T-helper 2 cell treated with Interferon-gamma antibody and Interleukin-4, amounts not matched to agents 5 μg/mL and 100 μg/mL, for 36 hours (primary cell): ENCODE results near the gene DMAC2L.

ENCODE experiments used
- DNase-seq: peaks from one replicate; pipeline ENCODE4 v3.0.0; 2021; ENCODE audit warnings: low spot score
- H3K27ac Mint-ChIP-seq: one replicate; pipeline ENCODE4 v1.8.0; 2021; ENCODE audit warnings: mild to moderate bottlenecking, mixed read lengths
- H3K27me3 Mint-ChIP-seq: one replicate; pipeline ENCODE4 v1.8.0; 2021; ENCODE audit warnings: low read depth, mixed read lengths
- H3K36me3 Mint-ChIP-seq: one replicate; pipeline ENCODE4 v1.8.0; 2021; ENCODE audit warnings: low read depth, mixed read lengths
- H3K4me1 Mint-ChIP-seq: one replicate; pipeline ENCODE4 v1.8.0; 2021; ENCODE audit warnings: low read depth, mixed read lengths
- H3K4me3 Mint-ChIP-seq: one replicate; pipeline ENCODE4 v1.8.0; 2022; ENCODE audit warnings: mild to moderate bottlenecking, moderate library complexity, mixed read lengths
- H3K9me3 Mint-ChIP-seq: one replicate; pipeline ENCODE4 v1.8.0; 2021; ENCODE audit warnings: mixed read lengths

DMAC2L gene

DNA sequence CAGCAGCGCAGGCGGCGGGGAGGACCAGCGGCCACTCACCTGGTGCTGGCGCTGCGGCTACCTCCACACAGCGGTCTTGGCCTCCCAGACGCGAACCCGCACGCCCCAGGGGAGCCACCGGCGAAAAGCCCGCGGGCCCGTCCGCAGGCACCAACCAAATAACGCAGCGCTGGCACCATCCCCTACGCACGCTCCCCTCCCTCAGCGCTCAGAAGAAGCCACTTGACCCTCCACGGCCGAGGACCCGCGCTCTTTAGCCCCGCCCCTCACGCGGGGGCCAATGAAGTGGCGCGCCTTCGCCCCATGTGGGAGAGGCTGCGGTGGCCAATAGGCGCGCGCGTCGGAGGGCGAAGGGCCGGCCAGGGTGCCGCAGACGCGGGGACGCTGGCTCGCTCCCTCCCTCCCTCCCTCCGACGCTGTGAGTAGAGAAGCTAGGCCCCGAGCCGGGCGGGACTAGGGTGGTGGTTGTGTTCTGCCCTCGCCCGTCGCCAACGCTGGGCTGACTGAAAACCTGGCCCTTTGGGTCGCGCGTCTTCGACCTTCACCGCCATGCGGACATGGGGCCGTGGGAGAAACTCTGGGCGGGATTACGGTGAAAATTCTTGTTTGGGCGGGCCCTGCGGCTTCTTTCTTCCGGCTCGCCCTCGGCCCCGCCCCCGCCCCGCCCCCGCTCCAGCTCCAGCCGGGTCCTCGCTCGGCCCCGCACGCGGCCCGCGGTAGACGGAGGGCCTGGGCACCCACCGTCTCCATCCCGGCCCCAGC lies at the start of gene DMAC2L, which contains the start of gene L2HGDH:
TSS of gene DMAC2L (plus strand) at position 353 of the 762 bp plus-strand sequence. CDS start 9,164 bp downstream, outside the sequence.
TSS of gene L2HGDH (minus strand) at position 258 of the 762 bp plus-strand sequence. CDS start at position 179, 79 bp downstream.
- Mint-ChIP-seq H3K27ac (peak within 1 kb of the TSS; percentile 98), H3K27me3 (no peaks in the 10 kb centered on the region), H3K4me3 (peak within 1 kb of the TSS; percentile 95), H3K9me3 (peaks cover 11% of the 10 kb centered on the region), H3K36me3 (peaks cover 28% of the 10 kb centered on the region), H3K4me1 (peaks cover 38% of the 10 kb centered on the region)
- peak; percentile 93 for DNase-seq

DNA sequence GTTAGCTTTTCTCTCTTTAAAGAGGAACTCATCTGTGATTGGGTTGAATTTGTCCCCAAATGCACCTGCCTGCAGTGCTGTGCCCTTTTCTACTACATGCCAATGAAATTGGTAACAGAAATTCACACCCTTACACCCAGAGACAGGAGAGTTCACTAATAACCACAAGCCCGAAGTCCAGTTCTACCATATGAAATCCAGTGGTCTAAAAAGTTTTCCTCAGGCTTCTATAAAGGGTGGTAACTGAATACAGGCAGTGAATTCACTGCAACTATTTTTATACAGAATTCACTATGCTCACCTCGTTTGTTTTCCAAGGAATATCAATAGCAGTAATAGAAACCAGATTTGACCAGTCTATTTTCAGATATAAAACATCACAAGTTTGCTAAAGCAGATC lies 49.3 kb upstream of the DMAC2L start:
- Mint-ChIP-seq H3K36me3 (peaks cover 12% of the 10 kb centered on the region), H3K9me3 (no peaks in the 10 kb centered on the region), H3K4me1 (peaks cover 9% of the 10 kb centered on the region), H3K27ac (no peak overlapping the region), H3K27me3 (no peaks in the 10 kb centered on the region), H3K4me3 (no peak overlapping the region)
- DNase-seq: no peak

- Mint-ChIP-seq H3K36me3 (peaks cover 9% of the 10 kb centered on the region), H3K4me1 (peaks cover 5% of the 10 kb centered on the region), H3K9me3 (no peaks in the 10 kb centered on the region), H3K27me3 (no peaks in the 10 kb centered on the region), H3K27ac (no peak overlapping the region), H3K4me3 (no peak overlapping the region)
- DNase-seq: no peak
Observed at GRCh38 chr14:50263321-50263720, 48.8 kb upstream of the DMAC2L start.

DNA sequence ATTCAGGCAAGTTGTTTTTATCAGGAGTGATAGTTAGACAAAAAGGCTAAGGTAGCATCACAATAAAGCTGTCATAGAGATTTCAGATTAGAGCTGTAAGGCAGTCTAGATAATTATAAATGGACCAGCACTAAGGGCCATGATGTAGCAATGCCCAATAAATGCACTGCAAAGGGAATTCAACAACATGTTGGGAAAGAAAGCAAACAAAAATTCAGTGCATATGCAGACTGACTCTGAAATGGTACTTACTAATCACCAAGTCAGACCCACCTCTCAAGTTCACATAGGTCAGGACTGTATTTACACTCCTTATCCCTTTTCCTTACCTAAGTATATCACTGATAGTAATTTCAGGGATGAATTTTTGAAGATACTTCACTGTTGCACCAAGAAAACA lies 47.1 kb upstream of the DMAC2L start:
- Mint-ChIP-seq H3K4me3 (no peak overlapping the region), H3K4me1 (peaks cover 5% of the 10 kb centered on the region), H3K27ac (no peak overlapping the region), H3K27me3 (no peaks in the 10 kb centered on the region), H3K36me3 (peaks cover 12% of the 10 kb centered on the region), H3K9me3 (no peaks in the 10 kb centered on the region)
- no peak for DNase-seq

- DNase-seq: no peak
- Mint-ChIP-seq H3K27me3 (no peaks in the 10 kb centered on the region), H3K4me1 (no peaks in the 10 kb centered on the region), H3K9me3 (no peaks in the 10 kb centered on the region), H3K4me3 (no peak overlapping the region), H3K27ac (no peak overlapping the region), H3K36me3 (peaks cover 3% of the 10 kb centered on the region)
Observed at GRCh38 chr14:50270932-50271331, 41.2 kb upstream of the DMAC2L start.

DNA sequence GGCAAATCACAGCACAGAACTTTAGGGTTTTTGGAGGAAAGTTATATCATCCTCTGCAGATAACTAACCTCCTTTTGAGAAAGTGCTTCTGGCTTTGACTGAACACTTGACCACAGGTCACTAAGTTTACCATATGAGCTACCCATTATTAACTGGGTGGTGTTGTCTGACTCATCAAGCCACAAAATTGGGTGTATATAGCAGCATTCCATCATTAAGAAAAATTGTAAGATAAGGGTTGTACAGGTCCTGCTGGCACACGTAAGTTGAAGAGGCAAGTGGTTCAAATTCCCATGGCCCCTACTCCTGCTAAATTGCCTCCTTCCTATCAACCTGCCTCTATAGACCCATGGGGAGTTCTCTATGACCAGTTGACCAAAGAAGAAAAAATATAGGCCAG lies 39.6 kb upstream of the DMAC2L start:
- no peaks in the 10 kb centered on the region for H3K9me3 Mint-ChIP-seq
- DNase-seq: no peak
- H3K27ac Mint-ChIP-seq: no peak overlapping the region
- no peaks in the 10 kb centered on the region for H3K27me3 Mint-ChIP-seq
- no peak overlapping the region for H3K4me3 Mint-ChIP-seq
- H3K4me1 Mint-ChIP-seq: no peaks in the 10 kb centered on the region
- peaks cover 6% of the 10 kb centered on the region for H3K36me3 Mint-ChIP-seq

- no peaks in the 10 kb centered on the region for H3K9me3 Mint-ChIP-seq
- peaks cover 4% of the 10 kb centered on the region for H3K36me3 Mint-ChIP-seq
- no peak for DNase-seq
- H3K4me3 Mint-ChIP-seq: no peak overlapping the region
- H3K4me1 Mint-ChIP-seq: no peaks in the 10 kb centered on the region
- H3K27ac Mint-ChIP-seq: no peak overlapping the region
- no peaks in the 10 kb centered on the region for H3K27me3 Mint-ChIP-seq
Observed at GRCh38 chr14:50285861-50286260, 26.3 kb upstream of the DMAC2L start.

DNA sequence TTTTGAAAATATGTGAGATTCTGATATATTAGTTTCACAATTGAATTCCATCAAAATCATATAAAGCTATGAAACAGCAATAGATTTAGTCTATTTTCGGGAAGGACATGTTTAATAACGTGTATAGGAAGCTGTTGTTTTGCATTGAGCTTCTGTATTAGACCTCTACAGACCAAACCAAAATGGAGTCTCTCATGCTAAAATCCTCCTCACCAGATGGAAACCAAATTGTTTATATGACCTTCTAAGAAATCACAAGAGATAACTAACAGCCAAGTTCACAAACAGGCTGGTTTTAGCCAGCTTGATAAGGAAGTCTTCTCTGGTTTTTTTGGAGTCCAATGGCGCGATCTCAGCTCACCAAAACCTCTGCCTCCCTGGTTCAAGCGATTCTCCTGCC lies 24.0 kb upstream of the DMAC2L start:
- Mint-ChIP-seq H3K27ac (no peak overlapping the region), H3K27me3 (no peaks in the 10 kb centered on the region), H3K4me1 (no peaks in the 10 kb centered on the region), H3K9me3 (no peaks in the 10 kb centered on the region), H3K4me3 (no peak overlapping the region), H3K36me3 (peaks cover 5% of the 10 kb centered on the region)
- DNase-seq: no peak

DNA sequence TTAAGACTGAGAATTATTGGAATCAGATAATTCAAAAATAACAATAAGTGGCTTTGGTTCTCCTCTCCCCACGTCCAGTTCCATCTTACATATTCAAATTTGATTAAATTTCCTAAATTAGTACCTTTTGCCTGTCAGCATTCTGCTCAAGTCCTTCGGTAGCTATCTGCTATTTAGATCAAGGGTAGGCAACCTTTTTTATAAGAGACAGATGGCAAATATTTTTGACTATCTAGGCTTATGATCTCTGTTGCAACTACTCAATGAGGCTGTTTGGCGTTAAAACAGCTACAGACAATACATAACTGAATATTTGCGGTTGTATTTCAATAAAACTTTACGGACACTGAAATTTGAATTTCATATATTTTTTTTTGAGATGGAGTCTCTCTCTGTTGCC lies 21.8 kb upstream of the DMAC2L start:
- H3K9me3 Mint-ChIP-seq: no peaks in the 10 kb centered on the region

DNA sequence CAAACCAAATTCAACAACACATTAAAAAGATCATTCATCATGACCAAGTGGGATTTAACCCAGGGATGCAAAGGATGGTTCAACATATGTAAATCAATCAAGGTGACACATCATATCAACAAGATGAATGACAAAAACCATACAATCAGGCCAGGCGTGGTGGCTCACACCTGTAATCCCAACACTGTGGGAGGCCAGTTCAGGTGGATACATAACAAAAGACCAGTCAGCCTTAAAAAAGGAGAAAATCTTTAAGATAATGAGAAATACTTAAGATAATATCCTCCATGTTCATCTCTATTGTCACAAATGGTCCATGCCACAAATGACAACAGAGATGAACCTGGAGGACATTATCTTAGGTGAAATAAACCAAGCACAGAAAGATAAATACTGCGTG lies 12.5 kb upstream of the DMAC2L start:
- peaks cover 30% of the 10 kb centered on the region for H3K36me3 Mint-ChIP-seq
- no peaks in the 10 kb centered on the region for H3K27me3 Mint-ChIP-seq
- no peak overlapping the region for H3K27ac Mint-ChIP-seq
- DNase-seq: no peak
- H3K4me1 Mint-ChIP-seq: peaks cover 7% of the 10 kb centered on the region
- no peak overlapping the region for H3K4me3 Mint-ChIP-seq
- H3K9me3 Mint-ChIP-seq: no peaks in the 10 kb centered on the region

More for the DNA sequence above, 21.8 kb upstream of the DMAC2L start:
- no peak overlapping the region for H3K4me3 Mint-ChIP-seq
- no peak for DNase-seq
- H3K36me3 Mint-ChIP-seq: peaks cover 9% of the 10 kb centered on the region
- no peak overlapping the region for H3K27ac Mint-ChIP-seq
- H3K4me1 Mint-ChIP-seq: no peaks in the 10 kb centered on the region
- no peaks in the 10 kb centered on the region for H3K27me3 Mint-ChIP-seq

- Mint-ChIP-seq H3K9me3 (no peaks in the 10 kb centered on the region), H3K4me1 (peaks cover 7% of the 10 kb centered on the region), H3K27me3 (no peaks in the 10 kb centered on the region), H3K4me3 (no peak overlapping the region), H3K36me3 (peaks cover 32% of the 10 kb centered on the region), H3K27ac (no peak overlapping the region)
- no peak for DNase-seq
Observed at GRCh38 chr14:50301914-50302313, 10.2 kb upstream of the DMAC2L start.

DNA sequence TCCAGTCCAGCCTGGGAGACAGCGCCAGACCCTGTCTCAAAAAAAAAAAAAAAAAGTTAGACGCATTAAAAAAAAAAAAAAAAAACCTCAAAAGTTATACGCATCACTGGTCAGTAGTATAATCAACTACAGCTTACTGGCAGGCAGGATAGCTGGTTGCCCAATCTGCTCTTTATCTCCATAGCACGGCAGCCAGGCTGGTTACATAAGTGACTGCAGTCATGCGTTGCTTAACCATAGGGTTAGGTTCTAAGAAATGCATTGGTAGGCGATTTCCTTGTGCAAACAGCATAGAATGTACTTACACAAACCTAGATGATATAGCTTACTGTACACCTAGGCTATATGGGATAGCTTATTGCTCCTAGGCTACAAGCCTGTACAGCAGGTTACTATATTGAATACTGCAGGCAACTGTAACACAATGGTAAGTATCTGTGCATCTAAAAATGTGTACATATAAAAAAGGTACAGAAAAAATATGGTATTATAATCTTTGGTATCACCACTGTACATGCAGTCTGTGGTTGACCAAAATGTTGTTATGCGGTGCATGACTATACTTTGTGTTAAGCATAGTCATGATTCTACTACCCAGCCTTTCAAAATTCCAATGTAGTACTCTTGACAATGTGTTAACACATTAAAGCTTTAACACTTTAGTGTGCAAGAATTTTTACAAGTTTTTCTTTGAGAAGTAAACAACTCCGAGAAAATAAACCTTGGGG lies 8.2 kb upstream of the DMAC2L start:
- no peak for DNase-seq
- Mint-ChIP-seq H3K4me3 (no peak overlapping the region), H3K4me1 (peaks cover 6% of the 10 kb centered on the region), H3K27me3 (no peaks in the 10 kb centered on the region), H3K36me3 (peaks cover 21% of the 10 kb centered on the region), H3K9me3 (no peaks in the 10 kb centered on the region), H3K27ac (no peak overlapping the region)

DNA sequence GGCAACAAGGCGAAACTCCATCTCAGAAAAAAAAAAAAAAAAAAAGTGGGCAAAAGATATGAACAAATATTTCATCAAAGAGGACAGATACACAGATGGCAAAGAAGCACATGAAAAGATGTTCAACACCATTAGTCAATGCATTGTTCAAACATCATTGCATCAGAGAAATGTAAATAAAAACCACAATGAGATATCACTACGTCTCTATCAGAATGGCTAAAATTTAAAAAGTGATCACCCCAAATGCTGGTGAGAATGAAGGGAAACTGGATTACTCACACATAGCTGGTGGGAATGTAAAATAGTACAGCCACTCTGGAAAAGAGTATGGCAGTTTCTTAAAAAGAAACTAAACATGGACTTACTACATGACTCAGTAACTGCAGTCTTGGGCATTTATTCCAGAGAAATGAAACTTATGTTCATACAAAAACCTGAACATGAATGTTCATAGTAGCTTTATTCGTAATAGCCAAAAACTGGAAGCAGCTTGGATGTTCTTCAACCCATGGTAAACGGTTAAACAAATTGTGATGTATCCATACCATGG lies 3.7 kb upstream of the DMAC2L start:
- peaks cover under 1% of the 10 kb centered on the region for H3K9me3 Mint-ChIP-seq
- no peak for DNase-seq
- peaks cover 12% of the 10 kb centered on the region for H3K36me3 Mint-ChIP-seq
- peaks cover 24% of the 10 kb centered on the region for H3K4me1 Mint-ChIP-seq
- no peaks in the 10 kb centered on the region for H3K27me3 Mint-ChIP-seq
- H3K27ac Mint-ChIP-seq: no peak overlapping the region
- no peak overlapping the region for H3K4me3 Mint-ChIP-seq

- no peak overlapping the region for H3K27ac Mint-ChIP-seq
- peaks cover 11% of the 10 kb centered on the region for H3K9me3 Mint-ChIP-seq
- peak overlapping the region; percentile 95 for H3K4me3 Mint-ChIP-seq
- peaks cover 31% of the 10 kb centered on the region for H3K4me1 Mint-ChIP-seq
- H3K36me3 Mint-ChIP-seq: peaks cover 22% of the 10 kb centered on the region
- DNase-seq: no peak
- no peaks in the 10 kb centered on the region for H3K27me3 Mint-ChIP-seq
Observed at GRCh38 chr14:50310445-50310844, 1.7 kb upstream of the DMAC2L start.
